ENCODE measurements around the gene MAP2K2.
"Not testable (repeated sequence)": the region's sequence is repeated elsewhere in the genome, so short reads cannot be mapped to it uniquely, and the experiment has no call there.

MAP2K2 gene

DNA sequence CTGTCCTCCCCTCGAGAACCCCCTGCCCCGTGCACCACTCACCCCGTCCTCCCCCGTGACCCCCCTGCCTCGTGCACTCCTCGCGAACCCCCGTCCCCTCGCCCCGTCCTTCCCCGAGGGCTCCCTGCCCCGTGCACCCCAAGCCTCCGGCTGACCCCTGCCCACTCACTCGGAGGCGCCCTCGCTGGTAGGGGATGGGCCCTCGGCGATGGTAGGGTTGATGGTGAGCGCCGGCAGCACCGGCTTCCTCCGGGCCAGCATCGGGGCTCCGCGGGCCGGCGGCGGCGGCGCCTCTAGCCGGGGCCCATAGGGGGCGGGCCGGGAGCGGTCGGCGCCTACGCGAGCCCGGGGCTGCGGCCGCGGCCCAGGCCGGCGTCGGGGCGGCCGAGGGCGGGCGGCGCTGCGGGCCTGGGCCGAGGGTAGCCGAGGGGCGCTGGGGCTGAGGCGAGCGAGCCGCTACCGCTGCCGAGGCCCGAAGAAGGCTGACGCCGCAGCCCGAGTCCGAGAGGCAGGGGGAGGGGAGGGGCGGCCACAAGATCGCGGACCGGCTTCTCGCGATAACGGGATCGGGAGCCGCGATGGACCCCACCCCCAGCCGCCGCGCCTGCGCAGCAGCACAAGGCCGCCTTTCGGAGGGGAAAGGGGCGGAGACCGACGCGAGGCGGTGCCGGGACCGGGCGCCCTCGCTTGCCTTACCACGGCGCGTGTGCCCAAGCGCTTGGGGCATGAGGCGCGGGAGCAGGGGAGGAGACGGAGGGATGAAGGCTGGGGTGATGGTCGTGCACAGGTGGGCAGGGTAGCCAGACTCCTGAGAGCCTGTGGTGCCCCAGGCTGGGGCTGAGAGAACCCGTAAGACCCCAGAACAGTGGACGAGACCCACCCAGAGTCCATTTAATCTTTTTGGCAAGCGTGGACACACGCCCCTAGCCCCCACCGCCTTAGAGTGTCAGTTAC lies at the start of gene MAP2K2:
Gene MAP2K2 (minus strand): TSS at position 508 of the 954 bp plus-strand sequence. CDS start 247 bp downstream, at position 261.
- peak; percentile 54 for DNase-seq

DNA sequence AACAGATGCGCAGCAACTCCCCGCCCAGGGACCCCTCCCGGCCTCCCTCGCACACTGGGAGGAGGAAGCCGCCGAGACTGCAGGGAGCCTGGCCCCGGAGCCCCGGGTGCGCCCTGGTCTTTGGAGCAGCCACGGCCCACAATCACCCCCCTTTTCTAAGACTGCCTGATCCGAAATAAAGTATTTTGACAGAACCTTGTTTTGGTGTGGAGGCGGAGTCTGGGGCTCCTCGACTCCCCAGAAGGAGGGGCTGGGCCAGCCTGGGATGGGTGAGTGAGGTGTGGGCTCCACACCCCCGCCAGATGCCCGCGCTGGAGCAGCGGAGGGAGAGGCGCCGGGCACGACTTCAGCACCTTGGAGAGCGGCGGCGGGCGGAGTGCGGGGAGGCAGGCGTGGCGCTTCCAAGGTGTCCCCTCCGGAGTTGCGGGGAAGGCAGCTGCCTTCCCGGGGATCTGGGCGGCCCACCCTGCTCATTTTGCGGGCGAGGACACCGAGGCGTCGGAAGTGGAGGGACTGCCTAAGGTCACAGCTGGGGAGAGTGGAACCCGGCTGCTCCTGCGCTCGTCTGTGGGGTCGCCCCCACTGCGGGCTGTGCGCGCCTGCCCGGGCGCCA lies 49.0 kb upstream of the MAP2K2 start:
- DNase-seq, result no peak

GRCh38 chr19:4171676-4172075 lies 47.8 kb upstream of the MAP2K2 start:
- DNase-seq, result no peak

GRCh38 chr19:4164262-4164661 lies 40.3 kb upstream of the MAP2K2 start:
- no peak for DNase-seq

DNA sequence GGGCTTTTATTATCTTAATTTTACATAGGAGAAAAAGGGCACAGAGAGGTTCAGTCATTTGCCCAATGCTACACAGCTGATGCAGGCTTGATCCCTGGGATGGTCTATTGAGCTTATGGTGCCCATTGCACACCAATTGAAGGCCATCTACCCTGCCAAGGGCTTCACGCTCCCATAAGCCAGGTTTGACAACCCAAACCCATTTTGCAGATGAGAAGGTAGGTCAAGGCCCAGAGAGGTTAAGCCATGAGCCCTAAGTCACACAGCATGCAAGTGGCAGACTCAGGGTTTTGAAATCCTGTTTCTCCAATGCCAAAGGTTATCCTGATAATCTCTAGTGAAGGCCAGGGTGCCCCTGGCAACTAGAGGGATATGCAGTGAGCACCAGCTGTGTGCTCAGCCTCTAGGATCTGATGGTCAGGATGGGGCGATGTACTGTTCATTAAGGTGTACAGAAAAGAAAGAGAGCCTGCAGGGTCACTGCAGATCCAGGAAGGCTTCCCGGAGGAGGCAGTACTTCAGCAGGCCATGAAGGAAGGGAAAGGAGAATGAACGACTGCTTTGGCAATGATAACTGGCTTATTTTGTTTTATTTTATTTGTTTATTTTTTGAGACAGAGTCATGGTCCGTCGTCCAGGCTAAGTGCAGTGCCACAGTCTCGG lies 37.6 kb upstream of the MAP2K2 start:
- no peak for DNase-seq

DNA sequence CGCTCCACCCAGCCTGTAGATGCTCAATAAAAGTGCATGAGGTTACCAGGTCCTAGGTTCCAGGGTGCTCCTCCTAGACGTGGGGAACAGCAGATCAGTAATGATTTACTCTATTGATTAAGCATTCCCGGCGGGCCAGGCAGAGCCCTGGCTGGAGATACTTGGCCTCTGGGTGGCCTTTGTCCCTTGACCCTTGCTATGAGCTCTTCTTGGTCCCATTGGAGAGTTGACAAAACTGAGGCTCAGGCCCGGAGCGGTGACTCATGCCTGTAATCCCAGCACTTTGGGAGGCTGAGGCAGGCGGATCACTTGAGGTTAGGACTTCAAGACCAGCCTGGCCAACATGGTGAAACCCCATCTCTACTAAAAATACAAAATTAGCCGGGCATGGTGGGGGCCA lies 34.0 kb upstream of the MAP2K2 start:
- not testable (repeated sequence) for DNase-seq

GRCh38 chr19:4157164-4157563 lies 33.2 kb upstream of the MAP2K2 start:
- no peak for DNase-seq

GRCh38 chr19:4154571-4155312 lies 30.8 kb upstream of the MAP2K2 start:
- DNase-seq, result no peak

- DNase-seq, result no peak
Observed at GRCh38 chr19:4152241-4152998, 28.5 kb upstream of the MAP2K2 start.

GRCh38 chr19:4151623-4152022 lies 27.7 kb upstream of the MAP2K2 start:
- no peak for DNase-seq

DNA sequence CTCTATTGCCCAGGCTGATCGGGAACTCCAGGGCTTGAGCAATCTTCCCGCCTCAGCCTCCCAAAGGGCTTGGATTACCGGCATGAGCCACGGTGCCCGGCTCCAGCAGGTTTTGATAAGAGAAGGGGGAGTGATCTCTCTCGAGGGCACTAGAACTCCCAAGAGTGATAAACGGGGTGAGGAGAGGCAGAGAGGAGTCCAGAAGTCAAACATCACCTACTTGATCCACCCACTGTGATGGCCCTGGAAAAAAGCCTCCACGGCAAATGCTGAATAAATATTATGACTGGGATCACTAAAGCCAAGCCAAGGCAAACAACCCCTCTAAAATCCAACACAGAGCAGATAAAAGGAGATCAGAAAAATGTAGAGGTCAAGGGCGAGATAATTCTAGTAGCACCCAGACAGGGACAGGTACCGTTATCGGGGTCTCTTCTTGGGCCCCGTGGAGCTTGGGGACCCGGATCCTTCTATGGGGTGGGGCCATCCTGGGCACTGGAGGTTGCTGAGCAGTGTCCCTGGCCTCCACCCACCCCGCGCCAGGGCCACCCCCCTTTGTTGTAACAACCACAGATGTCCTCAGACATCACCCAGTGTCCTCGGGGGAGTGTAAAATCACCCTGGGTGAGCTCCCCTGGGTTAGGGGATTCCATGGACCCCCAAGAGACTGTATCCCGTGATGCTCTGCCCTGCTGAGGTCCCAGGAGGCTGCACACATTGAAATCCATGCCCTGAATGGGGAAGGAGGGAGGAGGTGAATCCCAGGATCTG lies 25.8 kb upstream of the MAP2K2 start:
- DNase-seq, result no peak

DNA sequence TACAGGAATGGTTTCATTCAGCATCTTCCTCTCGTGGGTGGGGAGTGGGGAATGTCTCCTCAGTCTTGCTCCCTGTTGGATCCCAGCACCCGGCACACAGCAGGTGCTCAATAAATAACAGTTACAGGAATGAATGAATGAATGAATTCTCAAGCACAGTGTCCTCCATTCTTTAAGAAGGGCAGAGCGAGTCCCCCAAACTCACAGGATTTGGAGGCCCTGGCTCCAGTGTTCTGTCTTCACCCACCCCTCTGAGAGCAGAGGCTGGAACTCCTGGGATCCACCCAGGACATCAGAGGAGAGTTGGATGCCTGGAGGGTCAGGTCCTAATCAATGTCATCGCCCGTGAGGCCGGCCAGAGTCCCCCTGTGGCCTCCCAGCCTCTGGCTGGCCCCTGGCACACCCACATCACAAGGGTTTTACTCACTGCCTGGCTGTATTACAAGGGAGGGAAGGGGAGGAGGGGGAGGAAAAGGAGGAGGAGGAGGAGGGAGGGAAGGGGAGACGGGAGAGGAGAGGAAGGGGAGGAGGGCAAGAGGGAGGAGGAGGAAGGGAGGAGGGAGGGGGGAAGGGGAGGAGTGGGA lies 20.8 kb upstream of the MAP2K2 start:
- DNase-seq, result no peak

- DNase-seq, result not testable (repeated sequence)
Observed at GRCh38 chr19:4142916-4143315, 19.0 kb upstream of the MAP2K2 start.

GRCh38 chr19:4140237-4140711 lies 16.4 kb upstream of the MAP2K2 start:
- no peak for DNase-seq

DNA sequence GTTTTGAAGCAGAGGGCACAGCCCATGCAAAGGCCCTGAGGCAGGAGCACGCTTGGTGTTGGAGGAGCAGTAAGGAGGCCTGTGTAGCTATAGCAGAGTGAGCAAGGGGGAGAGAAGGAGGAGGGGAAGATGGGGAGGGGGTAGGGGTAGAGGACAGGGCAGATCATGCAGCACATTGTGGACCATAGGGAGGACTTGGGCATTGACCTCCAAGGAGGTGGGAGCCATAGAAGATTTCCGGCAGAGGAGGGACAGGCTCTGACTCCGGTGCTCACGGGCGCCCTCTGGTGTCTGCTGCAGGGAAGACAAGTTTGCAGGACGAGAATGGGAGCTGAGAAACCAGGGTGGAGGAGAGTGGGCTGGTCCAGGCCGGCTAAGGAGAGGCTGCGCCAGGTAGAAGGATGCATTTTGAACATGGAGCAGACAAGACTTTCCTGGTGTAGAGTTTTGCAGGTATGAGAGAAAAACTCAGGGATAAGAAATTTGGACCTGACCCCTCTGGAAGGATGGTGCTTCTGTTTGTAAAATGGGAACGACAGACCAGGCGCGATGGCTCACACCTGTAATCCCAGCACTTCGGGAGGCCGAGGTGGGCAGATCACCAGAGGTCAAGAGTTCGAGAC lies 15.8 kb upstream of the MAP2K2 start:
- no peak for DNase-seq

DNA sequence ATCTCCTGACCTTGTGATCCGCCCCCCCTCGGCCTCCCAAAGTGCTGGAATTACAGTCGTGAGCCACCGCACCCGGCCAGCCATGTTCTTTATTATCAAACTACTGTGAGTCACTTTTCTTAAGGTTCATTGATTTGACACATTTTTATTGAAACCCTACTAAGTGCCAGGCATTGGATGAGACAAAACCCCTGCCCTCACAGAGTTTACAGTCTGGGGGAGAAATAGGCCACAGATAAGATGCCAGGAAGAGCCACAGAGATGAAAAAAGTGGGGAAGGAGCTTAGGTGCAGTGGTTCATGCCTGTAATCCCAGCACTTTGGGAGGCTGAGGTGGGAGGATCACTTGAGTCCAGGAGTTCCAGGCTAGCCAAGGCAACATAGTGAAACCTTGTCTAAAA lies 14.5 kb upstream of the MAP2K2 start:
- DNase-seq, result no peak

DNA sequence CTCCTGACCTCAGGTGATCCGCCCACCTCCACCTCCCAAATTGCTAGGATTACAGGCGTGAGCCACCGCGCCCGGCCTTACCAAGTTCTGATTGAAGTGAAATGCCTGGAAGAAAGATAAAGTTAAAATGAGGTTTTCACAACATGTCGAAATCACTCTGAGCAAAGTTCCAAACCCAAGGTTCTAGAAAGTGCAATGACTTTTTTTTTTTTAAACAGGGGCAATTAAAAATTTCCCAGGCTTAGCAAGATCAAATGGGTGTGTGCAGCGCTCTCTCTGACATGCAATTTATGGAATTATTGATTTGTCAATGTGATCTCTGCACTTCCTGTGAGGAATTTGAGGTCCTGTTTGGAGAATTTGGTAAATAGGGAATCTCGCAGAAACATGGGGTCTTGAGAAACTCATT lies 12.8 kb upstream of the MAP2K2 start:
- no peak for DNase-seq

DNA sequence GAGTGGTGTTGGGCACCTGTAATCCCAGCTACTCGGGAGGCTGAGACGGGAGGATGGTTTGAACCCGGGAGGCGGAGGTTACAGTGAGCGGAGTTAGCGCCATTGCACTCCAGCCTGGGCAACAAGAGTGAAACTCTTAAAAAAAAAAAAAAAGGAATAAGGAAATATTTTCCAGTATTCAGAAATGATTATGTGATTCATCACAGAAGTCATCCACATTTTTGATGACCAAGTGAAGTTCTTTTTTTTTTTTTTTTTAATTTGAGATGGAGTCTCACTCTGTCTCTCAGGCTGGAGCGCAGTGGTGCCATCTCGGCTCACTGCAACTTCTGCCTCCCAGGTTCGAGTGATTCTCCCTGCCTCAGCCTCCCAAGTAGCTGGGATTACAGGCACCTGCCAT lies 11.5 kb upstream of the MAP2K2 start:
- DNase-seq, result not testable (repeated sequence)

DNA sequence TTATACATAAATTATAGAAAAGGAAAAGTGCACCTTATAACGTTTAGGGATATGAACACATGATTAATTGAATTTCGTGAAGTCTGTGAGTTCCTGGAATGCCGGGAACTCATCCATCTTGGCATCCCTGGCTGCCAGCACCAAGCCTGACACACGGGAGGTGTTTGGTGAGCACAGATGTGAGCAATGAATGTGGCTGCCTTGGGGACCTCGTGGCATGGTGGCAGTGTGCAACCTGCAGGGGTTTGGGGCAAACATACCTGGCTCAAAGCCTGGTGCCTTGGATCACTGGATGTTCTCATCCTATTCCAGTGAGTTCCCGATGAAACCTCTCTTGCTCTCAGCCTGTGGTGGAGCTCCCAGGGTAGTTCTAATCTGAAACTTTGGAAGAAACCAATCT lies 10.4 kb upstream of the MAP2K2 start:
- no peak for DNase-seq

GRCh38 chr19:4130744-4131438 lies 7.0 kb upstream of the MAP2K2 start:
- no peak for DNase-seq

All from NCI-H1417 treated with DMSO at 0.1 percent for 48 hours (cell line).